Jurkat, Clone E6-1 (cell line): Measurements from ENCODE around the gene ATP5MG.

Experiments
- DNase-seq: peaks from one replicate; pipeline ENCODE4 v3.0.0-alpha.2; 2011; ENCODE audit warnings: low read depth, low spot score
- H3K4me3 ChIP-seq: 2 replicates; pipeline ENCODE4 v1.5.1; 2011; ENCODE audit warnings: mild to moderate bottlenecking, low read length, control low read depth, moderate library complexity

ATP5MG gene

GRCh38 chr11:118437208-118438125 is 36.1 kb downstream of the ATP5MG start:
- peak overlapping the region; percentile 82 for H3K4me3 ChIP-seq
- DNase-seq, result no peak

DNA sequence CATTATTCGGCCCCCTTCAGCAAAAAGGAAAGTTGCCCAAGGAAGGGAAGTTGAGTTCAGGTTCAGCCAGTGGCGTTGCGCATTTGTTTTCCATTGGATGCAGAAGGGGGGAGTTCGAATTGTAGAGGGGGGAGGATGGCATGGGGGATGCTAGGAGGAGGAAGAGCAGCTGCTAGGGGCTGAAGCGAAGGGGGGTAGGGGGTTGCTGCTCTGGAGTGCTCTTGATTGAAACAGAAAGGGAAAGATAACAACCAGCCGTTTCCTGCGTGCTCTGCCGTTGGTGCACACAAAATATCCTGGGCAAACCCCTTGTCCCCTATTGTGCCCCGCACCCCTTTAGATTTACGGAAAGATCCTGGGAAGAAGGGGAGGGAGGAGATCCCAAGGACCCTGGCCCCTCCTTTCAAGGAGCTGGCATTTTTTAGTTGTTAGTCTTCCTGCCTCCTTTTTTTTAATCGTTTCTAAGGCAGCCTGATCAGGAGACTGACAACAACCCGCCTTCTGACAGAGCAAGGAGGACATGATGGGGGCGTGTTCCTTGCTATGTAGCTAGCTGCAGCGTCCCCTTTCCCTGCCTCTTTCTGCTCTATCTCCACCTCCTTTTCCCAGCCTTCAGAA is 37.0 kb downstream of the ATP5MG start:
- H3K4me3 ChIP-seq, result peak overlapping the region; percentile 82
- peak; percentile 82 for DNase-seq

DNA sequence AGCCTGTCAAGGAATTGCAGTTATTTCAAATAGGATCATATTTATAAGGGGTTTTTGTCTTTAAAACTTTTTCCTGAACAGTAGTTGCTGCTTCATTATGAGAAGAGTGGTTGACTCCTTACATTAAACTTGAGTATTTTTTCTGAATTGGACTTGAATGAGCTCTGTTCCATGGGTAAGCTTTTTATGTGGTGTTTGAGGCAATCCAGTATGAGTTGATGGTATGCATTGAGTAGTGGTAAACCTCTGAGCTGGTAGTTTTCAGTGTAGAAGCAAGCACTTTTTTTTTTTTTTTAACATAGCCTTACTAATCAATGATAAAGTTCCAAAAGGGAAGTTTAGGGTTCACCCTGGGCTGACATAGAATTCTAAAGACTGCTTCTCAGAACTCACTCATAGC is 38.2 kb downstream of the ATP5MG start:
- DNase-seq, result peak; percentile 82
- no peak overlapping the region for H3K4me3 ChIP-seq

- no peak overlapping the region for H3K4me3 ChIP-seq
- no peak for DNase-seq
Observed at GRCh38 chr11:118441770-118442275, 40.4 kb downstream of the ATP5MG start.

- no peak for DNase-seq
- no peak overlapping the region for H3K4me3 ChIP-seq
Observed at GRCh38 chr11:118442301-118442700, 40.9 kb downstream of the ATP5MG start.

DNA sequence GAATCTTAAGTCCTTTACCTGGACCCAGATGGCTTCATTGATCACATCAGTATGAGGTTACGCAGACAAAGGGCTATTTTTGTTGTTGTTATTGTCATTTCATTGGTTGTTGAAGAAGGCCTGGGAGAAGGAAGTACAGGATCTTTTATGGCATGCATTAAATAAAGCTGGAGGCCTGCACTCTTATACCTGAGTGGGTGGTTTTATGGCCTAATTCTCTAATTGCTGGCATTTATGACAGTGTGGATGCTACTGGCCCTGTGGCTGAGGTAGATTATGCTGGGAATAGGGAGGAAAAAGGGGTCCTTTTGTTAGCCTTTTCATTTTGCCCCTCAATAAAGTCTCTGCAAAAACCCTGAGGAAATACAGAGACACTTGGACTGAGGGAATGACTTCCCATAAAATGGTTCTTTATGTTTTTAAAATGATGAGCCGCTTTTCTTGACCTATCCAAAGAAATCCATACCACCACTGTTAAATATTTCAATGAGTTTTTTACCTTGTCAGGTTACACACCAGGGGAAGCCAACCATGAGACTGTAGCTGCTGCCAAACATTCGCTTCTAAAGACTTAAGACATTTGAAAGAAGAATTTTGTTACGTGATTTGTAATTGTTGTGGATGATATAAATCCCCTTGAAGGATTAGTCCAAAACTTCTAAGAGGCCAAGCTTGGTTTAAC is 41.6 kb downstream of the ATP5MG start:
- H3K4me3 ChIP-seq, result no peak overlapping the region
- no peak for DNase-seq

DNA sequence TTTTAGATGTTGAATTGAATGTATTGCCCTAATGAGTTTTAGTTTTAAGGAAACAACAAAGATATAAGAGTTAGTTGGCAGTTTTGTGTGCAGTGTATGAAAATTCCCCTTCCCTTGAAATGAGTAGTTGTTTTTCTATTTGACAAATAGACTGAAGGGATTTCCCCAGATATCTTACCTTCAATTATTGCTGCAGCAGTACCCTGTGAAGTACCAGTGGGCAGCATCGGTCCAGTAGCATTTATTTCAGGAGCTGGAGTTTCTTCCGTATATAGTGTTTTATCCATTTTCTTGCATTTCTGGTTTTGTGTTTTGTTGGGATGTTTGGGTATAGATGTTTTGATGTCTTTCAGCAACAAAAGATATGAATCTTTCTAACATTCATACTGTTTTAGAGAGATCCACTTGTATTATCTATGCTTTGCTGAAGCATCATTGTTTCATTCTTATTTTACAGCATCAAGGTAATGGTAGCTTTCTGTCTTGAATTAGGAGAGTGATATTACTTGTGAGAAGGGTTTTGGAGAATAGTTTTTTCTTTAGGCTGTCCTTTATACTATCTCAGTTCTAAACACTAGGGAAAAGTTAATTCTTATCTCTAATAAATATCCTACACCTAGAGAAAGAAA is 42.3 kb downstream of the ATP5MG start:
- DNase-seq, result no peak
- no peak overlapping the region for H3K4me3 ChIP-seq

DNA sequence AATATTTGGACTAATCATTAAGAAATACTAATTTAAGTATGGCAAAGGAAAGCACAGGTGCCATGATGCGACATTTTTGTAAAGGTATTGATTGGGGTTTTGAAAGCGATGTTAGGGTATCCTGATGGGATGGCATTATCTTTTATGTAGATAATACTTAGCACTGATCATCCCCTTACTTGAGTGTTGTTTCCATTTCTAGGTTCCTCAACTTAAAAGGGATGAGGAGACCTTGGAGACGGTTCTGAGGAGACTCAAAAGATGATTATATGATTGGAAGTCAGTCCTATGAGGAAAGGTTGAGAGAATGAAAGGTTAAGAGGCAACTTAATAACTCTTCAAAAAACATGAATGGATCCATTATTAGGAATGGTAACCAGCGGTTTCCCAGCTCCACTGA is 46.0 kb downstream of the ATP5MG start:
- H3K4me3 ChIP-seq, result no peak overlapping the region
- no peak for DNase-seq

DNA sequence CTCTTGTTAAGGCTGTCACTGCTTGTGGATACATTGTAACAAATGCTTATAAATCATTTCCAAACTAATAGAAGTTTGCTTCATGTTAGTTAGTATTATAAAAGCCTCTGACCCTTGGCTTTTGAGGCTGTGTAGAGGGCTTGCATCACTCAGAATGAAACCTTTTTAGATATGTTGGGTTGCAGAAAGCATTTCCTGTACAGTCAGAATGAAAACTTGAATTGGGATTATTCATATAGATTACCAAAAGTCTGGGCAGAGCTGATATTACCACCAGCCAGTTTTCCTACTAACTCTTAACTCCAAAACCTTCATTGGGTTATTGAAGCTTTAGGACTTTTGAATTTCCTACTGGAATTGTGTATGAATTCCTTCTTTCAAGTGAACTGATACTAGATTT is 46.9 kb downstream of the ATP5MG start:
- H3K4me3 ChIP-seq, result no peak overlapping the region
- DNase-seq, result no peak

- no peak for DNase-seq
- no peak overlapping the region for H3K4me3 ChIP-seq
Observed at GRCh38 chr11:118449316-118449918, 48.0 kb downstream of the ATP5MG start.

DNA sequence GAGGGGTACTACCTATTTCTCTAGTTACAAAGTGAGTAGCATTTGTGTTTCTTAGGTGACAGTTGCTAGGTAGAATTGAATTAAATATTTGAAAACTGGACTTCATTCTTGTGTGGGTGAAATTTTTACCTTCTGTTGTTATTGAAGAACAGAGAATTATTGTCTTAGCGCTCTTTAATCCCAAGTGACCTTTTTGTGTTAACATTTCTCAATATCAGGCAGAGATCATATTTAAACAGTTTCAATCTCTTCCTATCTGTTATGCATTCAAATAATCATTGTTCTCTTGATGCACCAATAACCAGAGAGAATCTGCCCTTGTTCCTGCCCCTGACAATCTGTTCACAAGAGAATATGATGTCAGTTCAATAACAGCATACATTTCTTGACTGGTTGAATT is 49.0 kb downstream of the ATP5MG start:
- no peak for DNase-seq
- no peak overlapping the region for H3K4me3 ChIP-seq
